ENCODE measurements around the gene KRTAP4-11.
"Not testable (repeated sequence)": the region's sequence is repeated elsewhere in the genome, so short reads cannot be mapped to it uniquely, and the experiment has no call there.

Gene KRTAP4-11

DNA sequence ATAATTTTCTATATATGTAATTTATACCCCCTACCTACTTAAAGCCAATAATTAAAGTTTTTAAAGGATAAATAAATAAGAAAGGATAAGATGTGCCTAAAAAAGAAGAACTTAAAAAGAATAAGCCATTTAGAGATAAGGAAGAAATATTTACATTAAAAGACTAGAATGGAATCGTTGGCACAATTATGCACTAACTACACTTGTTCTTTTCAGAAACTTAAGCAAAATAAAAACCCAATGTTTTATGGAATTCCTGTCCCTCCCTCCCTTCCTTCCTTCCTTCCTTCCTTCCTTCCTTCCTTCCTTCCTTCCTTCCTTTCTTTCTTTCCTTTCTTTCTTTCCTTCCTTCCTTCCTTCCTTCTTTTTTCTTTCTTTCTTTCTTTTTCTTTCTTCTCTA, 26.7 kb upstream of the KRTAP4-11 start:
- Histone ChIP-seq H3K23ac (ENCODE audit: low read depth, low read length, poor library complexity) (no peak overlapping the region), H2BK120ac (ENCODE audit: low read depth, low read length) (no peak overlapping the region), H4K8ac (ENCODE audit: low read depth, low read length) (no peak overlapping the region), H2BK12ac (ENCODE audit: low read length) (no peak overlapping the region), H3K27me3 (ENCODE audit: control insufficient read depth in 3 of 3, insufficient read depth in 3 of 3, low read depth in 1 of 3, low read length in 3 of 3) (no peaks in the 10 kb centered on the region), H3K18ac (ENCODE audit: low read length) (no peak overlapping the region), H3K9me3 (replicated peaks in 1 of 2; ENCODE audit: control insufficient read depth in 2 of 2, insufficient read depth in 1 of 2, low read depth in 1 of 2, low read length in 2 of 2) (no peaks in the 10 kb centered on the region), H3K4me2 (ENCODE audit: insufficient read depth, low read length, poor library complexity, severe bottlenecking) (no peak overlapping the region), H2BK15ac (ENCODE audit: low read length) (no peak overlapping the region), H2AK5ac (ENCODE audit: low read depth, low read length) (no peak overlapping the region), H3K4me3 (ENCODE audit: low read length in 2 of 2) (no peak overlapping the region), H3K14ac (ENCODE audit: low read length) (no peak overlapping the region), H3K79me1 (ENCODE audit: low read depth, low read length) (no peaks in the 10 kb centered on the region), H4K91ac (ENCODE audit: low read depth, low read length, poor library complexity) (no peak overlapping the region), H3K4me1 (ENCODE audit: control insufficient read depth in 2 of 2, insufficient read depth in 1 of 2, low read depth in 1 of 2, low read length in 2 of 2) (no peaks in the 10 kb centered on the region), H2AFZ (ENCODE audit: low read length) (no peak overlapping the region), H3K36me3 (replicated peaks in 1 of 2; ENCODE audit: control insufficient read depth in 2 of 2, insufficient read depth in 2 of 2, low read length in 2 of 2) (no peaks in the 10 kb centered on the region), H3K9ac (ENCODE audit: low read depth, low read length, poor library complexity) (no peak overlapping the region), H2BK5ac (ENCODE audit: low read length) (no peak overlapping the region), H3K4ac (ENCODE audit: low read length) (no peak overlapping the region), H3K27ac (replicated peaks; ENCODE audit: low read length) (no peak overlapping the region)
- no CpG with 5 or more reads among the region's 1 CpG for WGBS, 2 donors (ENCODE audit: extremely low coverage in 2 of 2, insufficient read length in 2 of 2, insufficient replicate concordance in 1 of 2)
- DNase-seq (ENCODE audit: low spot score) = no peak

DNA sequence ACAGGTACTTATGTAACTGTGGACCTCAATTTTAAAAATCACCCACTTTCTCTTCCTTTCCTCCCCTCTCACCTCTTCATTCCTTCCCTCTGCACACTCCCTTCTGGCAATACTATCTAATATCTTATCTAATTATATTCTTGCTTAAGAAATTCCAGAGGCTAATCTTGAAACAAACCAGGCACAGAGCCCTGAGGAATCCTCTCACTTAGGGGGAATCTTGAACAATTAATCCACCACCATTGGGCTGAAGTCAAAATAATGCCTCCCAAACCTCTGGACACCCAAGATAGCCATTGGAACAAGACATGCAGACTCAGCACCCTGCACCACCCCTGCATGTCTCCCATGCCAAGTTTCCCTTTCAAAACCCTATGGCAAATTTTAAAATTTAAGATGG, 23.2 kb upstream of the KRTAP4-11 start:
- Histone ChIP-seq H4K91ac (ENCODE audit: low read depth, low read length, poor library complexity) (no peak overlapping the region), H3K27ac (replicated peaks; ENCODE audit: low read length) (no peak overlapping the region), H2BK120ac (ENCODE audit: low read depth, low read length) (no peak overlapping the region)

DNA sequence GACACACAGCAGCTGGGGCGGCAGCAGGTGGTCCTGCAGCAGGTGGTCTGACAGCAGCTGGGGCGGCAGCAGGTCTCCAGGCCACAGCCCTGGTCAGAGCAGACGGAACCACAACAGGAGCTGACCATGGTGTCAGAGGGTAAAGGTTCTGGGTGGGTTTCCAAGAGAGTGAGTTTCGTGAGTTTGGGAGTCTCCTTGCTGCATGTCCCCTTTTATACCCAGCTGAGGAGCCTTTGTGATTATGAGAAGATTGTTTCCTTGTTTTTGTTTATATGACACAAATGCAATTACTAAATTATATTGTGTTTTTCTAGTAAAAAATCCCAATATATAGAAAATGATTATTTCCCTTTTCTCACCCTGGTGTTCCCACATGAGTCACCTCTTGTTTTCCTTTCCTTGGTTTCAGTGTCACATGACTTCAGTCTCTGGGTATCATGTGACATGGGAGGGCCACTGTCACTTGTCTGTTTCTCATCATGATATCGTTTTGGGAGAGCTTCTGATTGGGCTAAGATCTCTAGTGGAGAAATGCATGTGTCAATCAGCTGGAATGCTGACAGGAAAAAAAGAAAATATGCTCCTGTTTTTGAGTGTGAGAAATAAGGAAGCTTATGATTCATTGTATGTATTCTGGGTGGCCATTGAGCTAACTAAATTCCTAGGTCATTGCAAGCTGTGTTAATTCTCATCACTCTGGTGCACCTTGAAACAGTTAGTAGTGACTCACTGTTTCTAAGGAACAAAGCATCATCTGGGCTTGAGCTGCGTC, 22.4 kb upstream of the KRTAP4-11 start, which contains the start of gene KRTAP4-6:
Gene KRTAP4-6, minus strand, starts transcription at position 185 of the 772 bp plus-strand sequence. Its CDS starts 57 bp downstream, at position 128.
- no peaks in the 10 kb centered on the region for H3K79me1 ChIP-seq (ENCODE audit: low read depth, low read length)
- H3K27ac ChIP-seq (replicated peaks; ENCODE audit: low read length) = no peak within 1 kb of the TSS
- peak within 1 kb of the TSS; percentile 29 for H2AK5ac ChIP-seq (ENCODE audit: low read depth, low read length)
- peak within 1 kb of the TSS; percentile 55 for H3K18ac ChIP-seq (ENCODE audit: low read length)
- no peak for DNase-seq (ENCODE audit: low spot score)
- no peak within 1 kb of the TSS for H3K4me3 ChIP-seq (ENCODE audit: low read length in 2 of 2)
- no peak within 1 kb of the TSS for H3K4me2 ChIP-seq (ENCODE audit: insufficient read depth, low read length, poor library complexity, severe bottlenecking)
- no peaks in the 10 kb centered on the region for H3K9me3 ChIP-seq (replicated peaks in 1 of 2; ENCODE audit: control insufficient read depth in 2 of 2, insufficient read depth in 1 of 2, low read depth in 1 of 2, low read length in 2 of 2)
- H3K27me3 ChIP-seq (ENCODE audit: control insufficient read depth in 3 of 3, insufficient read depth in 3 of 3, low read depth in 1 of 3, low read length in 3 of 3) = no peaks in the 10 kb centered on the region
- no peak within 1 kb of the TSS for H2BK15ac ChIP-seq (ENCODE audit: low read length)
- no peak within 1 kb of the TSS for H3K23ac ChIP-seq (ENCODE audit: low read depth, low read length, poor library complexity)
- no peak within 1 kb of the TSS for H4K8ac ChIP-seq (ENCODE audit: low read depth, low read length)
- no peak within 1 kb of the TSS for H2BK5ac ChIP-seq (ENCODE audit: low read length)
- no peak within 1 kb of the TSS for H3K14ac ChIP-seq (ENCODE audit: low read length)
- no peak within 1 kb of the TSS for H3K4ac ChIP-seq (ENCODE audit: low read length)
- H4K91ac ChIP-seq (ENCODE audit: low read depth, low read length, poor library complexity) = peak within 1 kb of the TSS; percentile 22
- H3K36me3 ChIP-seq (replicated peaks in 1 of 2; ENCODE audit: control insufficient read depth in 2 of 2, insufficient read depth in 2 of 2, low read length in 2 of 2) = no peaks in the 10 kb centered on the region
- no peak within 1 kb of the TSS for H2AFZ ChIP-seq (ENCODE audit: low read length)
- WGBS, 2 donors (ENCODE audit: extremely low coverage in 2 of 2, insufficient read length in 2 of 2, insufficient replicate concordance in 1 of 2) = no CpG with 5 or more reads among the region's 6 CpGs
- H3K4me1 ChIP-seq (ENCODE audit: control insufficient read depth in 2 of 2, insufficient read depth in 1 of 2, low read depth in 1 of 2, low read length in 2 of 2) = no peaks in the 10 kb centered on the region
- peak within 1 kb of the TSS; percentile 78 for H3K9ac ChIP-seq (ENCODE audit: low read depth, low read length, poor library complexity)
- no peak within 1 kb of the TSS for H2BK120ac ChIP-seq (ENCODE audit: low read depth, low read length)
- H2BK12ac ChIP-seq (ENCODE audit: low read length) = no peak within 1 kb of the TSS

More for the DNA sequence above, 23.2 kb upstream of the KRTAP4-11 start:
- H3K4me2 ChIP-seq (ENCODE audit: insufficient read depth, low read length, poor library complexity, severe bottlenecking) = no peak overlapping the region
- no peak overlapping the region for H3K14ac ChIP-seq (ENCODE audit: low read length)
- no peaks in the 10 kb centered on the region for H3K4me1 ChIP-seq (ENCODE audit: control insufficient read depth in 2 of 2, insufficient read depth in 1 of 2, low read depth in 1 of 2, low read length in 2 of 2)
- no peak overlapping the region for H3K23ac ChIP-seq (ENCODE audit: low read depth, low read length, poor library complexity)
- H3K9ac ChIP-seq (ENCODE audit: low read depth, low read length, poor library complexity) = no peak overlapping the region
- H4K8ac ChIP-seq (ENCODE audit: low read depth, low read length) = no peak overlapping the region
- no peak overlapping the region for H3K4me3 ChIP-seq (ENCODE audit: low read length in 2 of 2)
- no peak overlapping the region for H3K18ac ChIP-seq (ENCODE audit: low read length)
- no peak overlapping the region for H2AK5ac ChIP-seq (ENCODE audit: low read depth, low read length)
- H3K79me1 ChIP-seq (ENCODE audit: low read depth, low read length) = no peaks in the 10 kb centered on the region
- no peak for DNase-seq (ENCODE audit: low spot score)
- H3K4ac ChIP-seq (ENCODE audit: low read length) = no peak overlapping the region
- H2BK12ac ChIP-seq (ENCODE audit: low read length) = no peak overlapping the region
- H3K27me3 ChIP-seq (ENCODE audit: control insufficient read depth in 3 of 3, insufficient read depth in 3 of 3, low read depth in 1 of 3, low read length in 3 of 3) = no peaks in the 10 kb centered on the region
- H3K36me3 ChIP-seq (replicated peaks in 1 of 2; ENCODE audit: control insufficient read depth in 2 of 2, insufficient read depth in 2 of 2, low read length in 2 of 2) = no peaks in the 10 kb centered on the region
- H2AFZ ChIP-seq (ENCODE audit: low read length) = no peak overlapping the region
- H2BK15ac ChIP-seq (ENCODE audit: low read length) = no peak overlapping the region
- no peak overlapping the region for H2BK5ac ChIP-seq (ENCODE audit: low read length)
- no peaks in the 10 kb centered on the region for H3K9me3 ChIP-seq (replicated peaks in 1 of 2; ENCODE audit: control insufficient read depth in 2 of 2, insufficient read depth in 1 of 2, low read depth in 1 of 2, low read length in 2 of 2)

DNA sequence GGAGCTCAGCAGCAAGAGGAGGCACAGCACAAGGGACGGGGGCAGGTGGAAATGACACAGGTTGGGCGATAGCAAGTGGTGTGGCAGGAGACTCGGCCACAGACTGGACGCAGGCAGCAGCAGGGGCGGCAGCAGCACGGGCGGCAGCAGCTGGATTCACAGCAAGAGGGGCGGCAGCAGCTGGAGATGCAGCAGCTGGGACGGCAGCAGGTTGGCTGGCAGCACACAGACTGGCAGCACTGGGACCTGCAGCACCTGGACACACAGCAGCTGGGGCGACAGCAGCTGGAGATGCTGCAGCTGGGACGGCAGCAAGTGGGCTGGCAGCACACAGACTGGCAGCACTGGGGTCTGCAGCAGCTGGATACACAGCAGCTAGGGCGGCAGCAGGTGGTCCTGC, 21.7 kb upstream of the KRTAP4-11 start:
- not testable (repeated sequence) for H2AFZ ChIP-seq (ENCODE audit: low read length); H4K8ac ChIP-seq (ENCODE audit: low read depth, low read length); H2BK120ac ChIP-seq (ENCODE audit: low read depth, low read length); H2BK12ac ChIP-seq (ENCODE audit: low read length); H3K36me3 ChIP-seq (replicated peaks in 1 of 2; ENCODE audit: control insufficient read depth in 2 of 2, insufficient read depth in 2 of 2, low read length in 2 of 2); H3K4me2 ChIP-seq (ENCODE audit: insufficient read depth, low read length, poor library complexity, severe bottlenecking); H3K23ac ChIP-seq (ENCODE audit: low read depth, low read length, poor library complexity); H3K14ac ChIP-seq (ENCODE audit: low read length); H3K27me3 ChIP-seq (ENCODE audit: control insufficient read depth in 3 of 3, insufficient read depth in 3 of 3, low read depth in 1 of 3, low read length in 3 of 3); H3K79me1 ChIP-seq (ENCODE audit: low read depth, low read length); H2BK5ac ChIP-seq (ENCODE audit: low read length); H3K27ac ChIP-seq (replicated peaks; ENCODE audit: low read length); DNase-seq (ENCODE audit: low spot score); H3K4me3 ChIP-seq (ENCODE audit: low read length in 2 of 2); H2BK15ac ChIP-seq (ENCODE audit: low read length); H3K9me3 ChIP-seq (replicated peaks in 1 of 2; ENCODE audit: control insufficient read depth in 2 of 2, insufficient read depth in 1 of 2, low read depth in 1 of 2, low read length in 2 of 2); H3K4ac ChIP-seq (ENCODE audit: low read length); H3K4me1 ChIP-seq (ENCODE audit: control insufficient read depth in 2 of 2, insufficient read depth in 1 of 2, low read depth in 1 of 2, low read length in 2 of 2)
- Histone ChIP-seq H2AK5ac (ENCODE audit: low read depth, low read length) (peak overlapping the region; percentile 29), H3K9ac (ENCODE audit: low read depth, low read length, poor library complexity) (peak overlapping the region; percentile 78), H3K18ac (ENCODE audit: low read length) (peak overlapping the region; percentile 55), H4K91ac (ENCODE audit: low read depth, low read length, poor library complexity) (peak overlapping the region; percentile 22)
- WGBS, 2 donors (ENCODE audit: extremely low coverage in 2 of 2, insufficient read length in 2 of 2, insufficient replicate concordance in 1 of 2) = no CpG with 5 or more reads among the region's 12 CpGs
